AG10803 (cell line): ENCODE results near the gene RPRD2.
"Not testable (repeated sequence)": the region's sequence is repeated elsewhere in the genome, so short reads cannot be mapped to it uniquely, and the experiment has no call there.

ENCODE experiments used
- DNase-seq: peaks from one replicate; pipeline ENCODE4 v3.0.0; 2010; ENCODE audit warnings: low read depth
- H3K4me3 ChIP-seq: 2 replicates; pipeline ENCODE4 v1.5.1; 2011; ENCODE audit warnings: mild to moderate bottlenecking, low read length, control low read depth
- TF ChIP-seq, protein P1 (sequence below): conservative IDR thresholded peaks from 2 replicates; pipeline ENCODE4 v1.5.1; 2011; ENCODE audit warnings: mild to moderate bottlenecking, low read length, control low read depth, inconsistent platforms

RPRD2 gene

DNA sequence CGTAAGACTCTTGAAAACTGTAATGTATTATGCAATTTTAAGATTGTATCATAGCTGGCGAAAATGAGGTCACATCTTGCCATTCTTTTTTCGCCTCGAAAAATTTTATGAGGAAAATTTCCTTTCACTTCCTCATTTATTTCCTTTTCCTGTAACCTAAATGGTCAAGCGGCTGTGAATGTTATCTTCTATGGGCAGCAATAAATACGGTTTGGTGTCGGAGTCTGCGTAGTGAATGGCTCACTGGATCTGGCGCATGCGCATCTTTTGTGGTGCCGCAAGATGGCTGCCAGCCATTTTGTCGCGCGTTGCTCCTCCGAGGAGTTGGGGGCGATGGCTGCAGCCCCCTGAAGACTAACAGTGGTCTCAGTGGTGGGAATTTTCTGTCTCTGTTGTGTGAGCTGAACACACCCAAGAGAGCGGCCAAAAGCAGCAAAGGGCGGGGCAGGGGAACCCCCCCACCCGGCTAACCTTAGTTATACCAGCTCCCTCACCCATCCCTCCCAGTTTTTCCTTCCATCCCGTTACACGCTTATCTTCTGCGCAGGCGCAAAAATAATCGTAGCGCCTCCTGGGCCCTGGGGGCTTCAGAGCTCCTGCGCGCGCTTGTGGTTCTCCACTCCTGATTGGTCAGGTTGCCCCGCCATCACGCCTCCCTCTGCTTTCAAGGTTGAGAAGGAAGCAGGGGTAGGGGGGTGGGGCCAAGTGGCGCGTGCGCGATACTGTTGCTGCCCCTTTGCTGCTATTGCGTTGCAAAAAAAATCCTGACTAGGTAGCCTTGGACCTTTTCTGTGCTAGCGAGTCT lies at the start of gene RPRD2:
RPRD2 (plus strand) TSS at position 722 of the 805 bp plus-strand sequence. CDS start 568 bp downstream, outside the sequence.
- H3K4me3 ChIP-seq, result peak within 1 kb of the TSS; percentile 90
- TF ChIP-seq, protein P1, sequence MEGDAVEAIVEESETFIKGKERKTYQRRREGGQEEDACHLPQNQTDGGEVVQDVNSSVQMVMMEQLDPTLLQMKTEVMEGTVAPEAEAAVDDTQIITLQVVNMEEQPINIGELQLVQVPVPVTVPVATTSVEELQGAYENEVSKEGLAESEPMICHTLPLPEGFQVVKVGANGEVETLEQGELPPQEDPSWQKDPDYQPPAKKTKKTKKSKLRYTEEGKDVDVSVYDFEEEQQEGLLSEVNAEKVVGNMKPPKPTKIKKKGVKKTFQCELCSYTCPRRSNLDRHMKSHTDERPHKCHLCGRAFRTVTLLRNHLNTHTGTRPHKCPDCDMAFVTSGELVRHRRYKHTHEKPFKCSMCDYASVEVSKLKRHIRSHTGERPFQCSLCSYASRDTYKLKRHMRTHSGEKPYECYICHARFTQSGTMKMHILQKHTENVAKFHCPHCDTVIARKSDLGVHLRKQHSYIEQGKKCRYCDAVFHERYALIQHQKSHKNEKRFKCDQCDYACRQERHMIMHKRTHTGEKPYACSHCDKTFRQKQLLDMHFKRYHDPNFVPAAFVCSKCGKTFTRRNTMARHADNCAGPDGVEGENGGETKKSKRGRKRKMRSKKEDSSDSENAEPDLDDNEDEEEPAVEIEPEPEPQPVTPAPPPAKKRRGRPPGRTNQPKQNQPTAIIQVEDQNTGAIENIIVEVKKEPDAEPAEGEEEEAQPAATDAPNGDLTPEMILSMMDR, result peak; percentile 2; the same call in 1 of the 2 replicates
- peak; percentile 99 for DNase-seq

DNA sequence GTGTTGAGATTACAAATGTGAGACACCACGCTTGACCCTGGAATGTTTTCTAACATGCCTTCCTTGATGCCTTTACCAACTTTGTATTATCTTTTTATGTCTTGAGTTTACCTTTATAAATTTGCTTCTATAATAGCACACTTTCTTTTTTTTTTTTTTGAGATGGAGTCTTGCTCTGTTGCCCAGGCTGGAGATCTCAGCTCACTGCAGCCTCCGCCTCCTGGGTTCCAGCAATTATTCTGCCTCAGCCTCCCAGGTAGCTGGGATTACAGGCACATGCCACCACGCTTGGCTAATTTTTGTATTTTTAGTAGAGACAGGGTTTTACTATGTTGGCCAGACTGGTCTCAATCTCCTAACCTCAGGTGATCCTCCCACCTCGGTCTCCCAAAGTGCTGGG lies 49.3 kb upstream of the RPRD2 start:
- DNase-seq, result not testable (repeated sequence)

DNA sequence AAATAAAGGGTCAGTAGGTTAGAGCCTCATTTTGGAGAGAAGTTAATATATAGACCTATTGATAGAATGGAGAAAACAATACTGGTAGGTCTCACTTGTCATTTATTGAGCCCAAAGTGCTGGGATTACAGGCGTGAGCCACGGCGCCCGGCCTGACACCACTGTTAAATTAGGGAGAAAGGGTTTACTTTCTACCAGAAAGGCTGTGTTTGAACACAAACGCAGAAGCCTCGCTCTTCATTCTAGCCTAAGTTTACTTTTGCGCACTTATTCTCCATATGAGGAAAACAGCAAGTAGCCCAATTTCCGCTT lies 43.3 kb upstream of the RPRD2 start:
- TF ChIP-seq, protein P1, result no peak
- no peak for DNase-seq
- peak overlapping the region; percentile 90 for H3K4me3 ChIP-seq

More for the DNA sequence above, 49.3 kb upstream of the RPRD2 start:
- H3K4me3 ChIP-seq, result not testable (repeated sequence)

DNA sequence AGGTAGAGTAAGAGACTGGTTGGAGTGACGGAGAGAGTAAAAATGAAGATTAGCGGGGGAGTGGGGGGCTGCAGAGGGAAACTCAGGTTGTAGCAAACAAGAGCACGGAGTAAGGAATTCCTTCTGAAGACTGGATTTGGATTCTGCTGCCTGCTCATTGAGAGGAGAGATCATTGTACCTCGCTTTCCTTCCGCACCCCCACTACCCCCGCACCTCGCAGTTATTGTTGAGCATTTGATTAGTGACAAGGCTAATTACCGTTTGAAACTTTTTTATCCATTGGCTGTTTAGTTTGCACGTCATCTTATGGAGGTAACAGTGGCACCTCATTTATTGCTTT lies 42.2 kb upstream of the RPRD2 start:
- TF ChIP-seq, protein P1, result no peak

DNA sequence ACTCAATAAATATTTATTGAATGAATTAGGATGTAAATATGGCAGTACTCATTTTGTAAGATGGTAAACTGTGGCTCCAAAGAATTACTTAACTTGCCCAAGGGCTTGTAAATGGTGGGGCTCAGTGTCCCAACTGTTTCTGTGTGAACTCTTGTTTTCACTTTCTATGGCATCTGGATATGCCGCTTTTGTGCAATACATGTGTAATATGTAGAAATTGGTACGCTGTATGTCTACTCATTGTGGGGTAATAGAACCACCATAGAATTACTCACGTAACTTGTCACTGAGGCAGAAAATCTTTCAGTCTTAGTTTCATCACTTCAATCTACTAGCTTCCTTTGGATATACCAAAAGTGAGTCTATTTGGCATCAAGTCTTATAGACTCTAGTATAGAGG lies 41.6 kb upstream of the RPRD2 start:
- TF ChIP-seq, protein P1, result no peak
- peak; percentile 56 for DNase-seq

More for the DNA sequence above, 42.2 kb upstream of the RPRD2 start:
- DNase-seq, result no peak
- peak overlapping the region; percentile 90 for H3K4me3 ChIP-seq

DNA sequence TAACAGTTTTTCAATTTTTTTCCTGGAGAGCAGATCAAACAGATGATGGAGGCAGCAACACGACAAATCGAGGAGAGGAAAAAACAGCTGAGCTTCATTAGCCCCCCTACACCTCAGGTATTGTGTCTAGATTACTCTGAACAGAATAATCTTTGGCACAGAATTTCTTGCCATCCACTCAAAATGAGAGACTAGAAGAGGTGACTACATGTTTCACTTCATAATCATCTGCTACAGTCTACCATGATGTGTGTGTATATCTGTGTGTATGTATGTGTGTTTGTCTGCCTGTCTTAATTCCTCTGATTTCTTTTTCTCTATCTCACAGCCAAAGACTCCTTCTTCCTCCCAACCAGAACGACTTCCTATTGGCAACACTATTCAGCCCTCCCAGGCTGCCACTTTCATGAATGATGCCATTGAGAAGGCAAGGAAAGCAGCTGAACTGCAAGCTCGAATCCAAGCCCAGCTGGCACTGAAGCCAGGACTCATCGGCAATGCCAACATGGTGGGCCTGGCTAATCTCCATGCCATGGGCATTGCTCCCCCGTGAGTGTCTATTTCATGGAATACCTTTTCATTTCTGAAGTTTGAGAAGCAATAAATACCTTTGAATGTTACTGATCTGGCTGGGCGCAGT lies 31.2 kb upstream of the RPRD2 start:
- H3K4me3 ChIP-seq, result no peak overlapping the region
- no peak for DNase-seq
- TF ChIP-seq, protein P1, result no peak

More for the DNA sequence above, 41.6 kb upstream of the RPRD2 start:
- peak overlapping the region; percentile 90 for H3K4me3 ChIP-seq

DNA sequence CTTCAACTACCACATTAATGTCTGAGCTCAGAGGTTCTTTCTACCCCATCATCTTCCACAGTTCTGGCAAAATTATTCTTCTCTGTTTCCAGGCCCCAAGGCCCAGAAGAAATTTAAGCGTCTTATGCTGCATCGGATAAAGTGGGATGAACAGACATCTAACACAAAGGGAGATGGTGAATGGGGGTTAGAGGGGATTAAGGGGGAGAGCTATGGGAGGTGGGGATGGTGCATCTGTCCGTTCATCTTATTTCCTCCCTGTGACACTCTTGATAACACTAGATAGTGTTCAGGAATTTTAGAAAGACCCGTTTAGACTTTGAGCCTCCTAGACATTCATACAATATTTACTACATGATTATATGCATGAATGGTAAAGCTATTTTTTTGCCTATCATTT lies 17.6 kb upstream of the RPRD2 start:
- DNase-seq, result no peak
- TF ChIP-seq, protein P1, result no peak
- H3K4me3 ChIP-seq, result no peak overlapping the region
